ENCODE data around the gene CALM3.

DNA sequence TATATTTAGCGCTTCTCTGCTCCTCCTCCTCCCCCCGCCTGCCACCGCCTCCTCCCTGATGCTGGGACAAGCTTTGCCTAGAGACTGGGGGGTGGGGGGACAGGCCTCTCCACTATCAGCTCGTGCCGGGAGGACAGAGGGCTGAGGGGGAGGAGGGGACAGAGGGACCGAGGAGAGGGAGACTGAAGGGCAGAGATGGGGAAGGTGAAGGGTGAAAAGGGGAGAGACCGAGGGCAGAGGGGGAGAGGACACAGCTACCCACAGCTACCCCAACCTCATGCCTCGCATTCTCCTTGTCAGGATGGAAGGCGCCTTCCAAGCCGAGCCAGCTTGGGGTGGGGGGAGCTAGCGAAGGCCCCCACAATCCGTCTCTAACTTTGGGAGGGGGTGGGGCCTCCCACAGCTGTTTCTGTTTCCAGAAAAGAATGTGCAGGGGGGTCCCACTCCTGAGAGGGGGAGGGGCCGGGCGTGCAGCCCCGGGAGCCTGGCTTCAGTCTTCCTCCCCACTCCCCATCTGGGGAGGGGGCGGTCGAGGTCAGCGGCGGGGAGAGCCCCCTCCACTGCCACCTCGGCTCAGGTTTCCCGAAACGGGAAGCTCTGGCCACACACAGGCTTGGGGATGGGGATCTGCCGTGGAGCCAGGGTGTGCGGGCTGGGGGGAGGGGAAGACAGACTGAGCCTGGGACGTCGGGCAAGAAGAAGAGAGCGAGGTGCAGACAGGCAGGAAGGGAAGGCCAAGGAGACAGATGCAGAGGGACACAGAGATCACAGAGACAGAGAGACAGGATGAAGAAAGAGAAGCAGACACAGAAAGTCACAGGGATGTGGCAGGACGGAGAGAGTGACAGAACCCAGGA, 58.2 kb downstream of the CALM3 start:
- no peak for TF ChIP-seq SMC3 (IDR thresholded peaks at IDR 0.05; ENCODE audit: low read depth, low read length)
- TF ChIP-seq EZH2phosphoT487 (IDR thresholded peaks at IDR 0.05; ENCODE audit: borderline replicate concordance, low read depth), result no peak
- no peak for TF ChIP-seq REST (IDR thresholded peaks at IDR 0.05; ENCODE audit: low read depth, low read length)
- no peak for TF ChIP-seq TAF1 (IDR thresholded peaks at IDR 0.05; ENCODE audit: borderline replicate concordance, low read depth, low read length)
- no peak for TF ChIP-seq RAD21 (IDR thresholded peaks at IDR 0.05; ENCODE audit: low read length)
- TF ChIP-seq TCF12 (IDR thresholded peaks at IDR 0.05), result no peak
- TF ChIP-seq EP300 (IDR thresholded peaks at IDR 0.05; ENCODE audit: borderline replicate concordance in 1 of 2, low read depth in 1 of 2, low read length in 1 of 2), result no peak
- TF ChIP-seq CTCF (IDR thresholded peaks at IDR 0.05), result no peak
- no peak for TF ChIP-seq MXI1 (IDR thresholded peaks at IDR 0.05; ENCODE audit: low read depth, low read length)
- no peak for TF ChIP-seq SIN3A (IDR thresholded peaks at IDR 0.05; ENCODE audit: borderline replicate concordance, low read depth, low read length)
